ENCODE measurements around the gene NUP210. TPM values are rescaled to one million over a fixed set of nuclear protein-coding genes. Genes with fewer than 3 reads are reported as not detected.

The NUP210 gene
- total RNA-seq, 4 donors from 2014 or later, result 11.6 to 81.7 (median 29.8) TPM

DNA sequence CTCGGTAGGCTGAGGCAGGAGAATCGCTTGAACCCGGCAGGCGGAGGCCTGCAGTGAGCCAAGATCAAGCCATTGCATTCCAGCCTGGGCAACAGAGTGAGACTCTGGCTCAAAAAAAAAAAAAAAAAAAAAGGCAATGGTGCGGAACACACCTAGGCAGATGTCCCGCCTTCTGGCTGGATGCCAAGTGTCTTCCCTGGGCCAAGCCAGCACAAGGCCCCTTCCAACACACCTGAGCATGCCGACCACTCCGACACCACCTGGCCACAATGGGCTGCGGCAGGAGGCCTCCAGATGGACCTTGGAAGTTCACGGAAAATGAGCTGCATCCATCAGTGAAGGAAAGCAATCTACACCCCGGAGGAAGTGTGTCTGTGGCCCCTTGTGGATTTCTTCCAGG lies 19.0 kb downstream of the NUP210 start:
- Histone ChIP-seq H3K4me3 (no peak overlapping the region), H3K27me3 (no peaks in the 10 kb centered on the region), H3K27ac (no peak overlapping the region), H3K4me1 (no peaks in the 10 kb centered on the region), H3K9me3 (peaks cover 0 to 6% (median 2%) of the 10 kb centered on the region in 4 donors), H3K36me3 (no peaks in the 10 kb centered on the region)
- no peak for TF ChIP-seq POLR2A (IDR thresholded peaks at IDR 0.05)
- TF ChIP-seq, protein P1, sequence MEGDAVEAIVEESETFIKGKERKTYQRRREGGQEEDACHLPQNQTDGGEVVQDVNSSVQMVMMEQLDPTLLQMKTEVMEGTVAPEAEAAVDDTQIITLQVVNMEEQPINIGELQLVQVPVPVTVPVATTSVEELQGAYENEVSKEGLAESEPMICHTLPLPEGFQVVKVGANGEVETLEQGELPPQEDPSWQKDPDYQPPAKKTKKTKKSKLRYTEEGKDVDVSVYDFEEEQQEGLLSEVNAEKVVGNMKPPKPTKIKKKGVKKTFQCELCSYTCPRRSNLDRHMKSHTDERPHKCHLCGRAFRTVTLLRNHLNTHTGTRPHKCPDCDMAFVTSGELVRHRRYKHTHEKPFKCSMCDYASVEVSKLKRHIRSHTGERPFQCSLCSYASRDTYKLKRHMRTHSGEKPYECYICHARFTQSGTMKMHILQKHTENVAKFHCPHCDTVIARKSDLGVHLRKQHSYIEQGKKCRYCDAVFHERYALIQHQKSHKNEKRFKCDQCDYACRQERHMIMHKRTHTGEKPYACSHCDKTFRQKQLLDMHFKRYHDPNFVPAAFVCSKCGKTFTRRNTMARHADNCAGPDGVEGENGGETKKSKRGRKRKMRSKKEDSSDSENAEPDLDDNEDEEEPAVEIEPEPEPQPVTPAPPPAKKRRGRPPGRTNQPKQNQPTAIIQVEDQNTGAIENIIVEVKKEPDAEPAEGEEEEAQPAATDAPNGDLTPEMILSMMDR (IDR thresholded peaks at IDR 0.05), result no peak
- DNase-seq, result peak in 2 of 3 donors; percentile 48 to 50

DNA sequence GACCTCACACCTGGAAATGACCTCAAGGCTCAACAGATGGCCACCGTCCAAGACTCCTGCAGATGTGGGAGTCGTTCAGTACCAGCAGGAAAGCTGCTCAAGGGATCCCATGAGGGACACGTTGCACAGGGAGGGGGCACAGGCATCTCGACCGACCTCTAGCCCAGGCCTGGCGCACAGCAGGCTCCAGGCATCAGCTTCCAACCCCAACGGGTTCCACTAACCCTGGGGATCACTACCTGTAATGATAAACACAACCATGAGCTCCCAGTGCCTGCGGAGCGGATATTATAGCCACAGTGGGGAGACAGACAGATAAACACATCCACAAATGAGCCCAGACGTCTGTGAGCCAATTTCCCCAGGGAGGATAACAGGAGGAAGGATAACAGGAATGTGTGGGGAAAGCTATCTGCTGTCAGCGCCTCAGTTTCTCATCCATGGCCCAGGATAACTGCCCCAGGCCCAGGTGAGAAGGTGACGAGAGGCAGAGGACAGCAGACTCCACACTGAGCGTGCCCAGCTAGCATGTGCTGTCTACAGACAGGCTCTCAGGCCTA lies 19.9 kb downstream of the NUP210 start:
- Histone ChIP-seq H3K27me3 (no peaks in the 10 kb centered on the region), H3K4me1 (no peaks in the 10 kb centered on the region), H3K4me3 (no peak overlapping the region), H3K27ac (no peak overlapping the region), H3K9me3 (peaks cover 0 to 6% (median 2%) of the 10 kb centered on the region in 4 donors), H3K36me3 (peaks cover 0 to 3% (median 0%) of the 10 kb centered on the region in 3 donors)
- DNase-seq, result no peak
- no peak for TF ChIP-seq POLR2A (IDR thresholded peaks at IDR 0.05)
- TF ChIP-seq, protein P1 (IDR thresholded peaks at IDR 0.05), result no peak

DNA sequence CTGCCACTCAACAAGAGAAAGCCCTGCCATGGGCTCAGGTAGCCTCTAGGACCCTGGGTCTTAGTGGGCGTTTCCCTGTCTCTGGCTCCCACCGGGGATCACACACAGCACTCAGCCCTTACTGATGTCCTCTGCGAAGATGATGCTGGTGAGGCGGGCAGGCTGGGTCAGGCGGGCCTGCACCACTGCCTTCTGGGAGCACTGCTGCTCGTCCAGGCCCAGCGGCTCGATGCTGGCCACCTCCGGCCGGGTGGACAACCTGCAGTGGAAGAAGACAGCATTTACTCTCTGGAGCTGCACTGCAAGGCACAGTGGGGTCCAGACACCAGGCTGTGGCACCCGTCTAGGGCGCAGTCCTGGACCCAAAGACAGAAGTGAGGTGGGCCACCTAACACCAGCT lies 20.5 kb downstream of the NUP210 start:
- Histone ChIP-seq H3K4me3 (no peak overlapping the region), H3K4me1 (no peaks in the 10 kb centered on the region), H3K27me3 (no peaks in the 10 kb centered on the region), H3K9me3 (peaks cover 0 to 6% (median 2%) of the 10 kb centered on the region in 4 donors), H3K27ac (no peak overlapping the region), H3K36me3 (peaks cover 0 to 7% (median 0%) of the 10 kb centered on the region in 3 donors)
- no peak for TF ChIP-seq POLR2A (IDR thresholded peaks at IDR 0.05)
- TF ChIP-seq, protein P1 (IDR thresholded peaks at IDR 0.05), result no peak
- DNase-seq, result no peak

DNA sequence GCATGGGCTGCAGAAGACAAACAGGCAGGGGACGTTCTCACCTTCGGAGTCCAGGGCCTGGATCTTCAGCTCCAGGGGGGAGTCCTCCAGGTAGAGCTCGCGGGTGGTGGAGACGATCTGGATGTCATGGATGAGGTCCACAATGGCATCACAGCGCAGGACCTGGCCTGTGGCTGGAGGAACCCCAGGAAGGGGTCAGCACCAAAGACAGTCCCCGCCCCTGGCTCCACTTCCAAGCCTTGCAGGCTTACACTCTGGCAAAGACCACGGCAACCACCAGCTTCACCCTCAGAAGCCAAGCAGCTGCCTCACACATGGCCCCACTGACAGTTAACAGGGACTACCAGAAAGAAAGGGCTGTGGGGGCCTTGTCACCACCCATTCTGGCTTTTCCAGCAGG lies 22.8 kb downstream of the NUP210 start:
- H3K9me3 ChIP-seq, result no peaks in the 10 kb centered on the region
- peaks cover 0 to 7% (median 0%) of the 10 kb centered on the region in 3 donors for H3K36me3 ChIP-seq
- no peak overlapping the region for H3K27ac ChIP-seq
- no peak for DNase-seq
- no peaks in the 10 kb centered on the region for H3K27me3 ChIP-seq
- H3K4me1 ChIP-seq, result no peaks in the 10 kb centered on the region
- no peak overlapping the region for H3K4me3 ChIP-seq
- no peak for TF ChIP-seq POLR2A (IDR thresholded peaks at IDR 0.05)
- TF ChIP-seq, protein P1 (IDR thresholded peaks at IDR 0.05), result no peak

DNA sequence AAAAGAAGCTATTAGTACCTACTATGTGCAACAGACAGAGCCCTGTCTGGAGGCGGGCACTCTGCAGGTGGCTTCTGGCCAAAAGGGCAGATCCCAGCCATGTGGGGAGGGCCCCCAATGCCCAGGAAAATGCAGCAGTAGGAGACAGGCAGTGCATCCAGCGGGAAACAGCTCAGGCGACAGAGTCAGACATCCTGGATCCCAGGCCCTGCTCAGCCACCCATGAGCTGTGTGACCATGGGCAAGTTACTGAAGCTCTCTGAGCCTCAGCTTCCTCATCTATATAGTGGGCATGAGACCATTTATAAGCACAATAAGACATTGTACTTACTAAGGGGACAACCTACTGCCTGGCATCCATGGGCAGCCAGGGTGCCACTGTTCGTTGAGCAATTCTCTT lies 25.8 kb downstream of the NUP210 start:
- no peak for TF ChIP-seq POLR2A (IDR thresholded peaks at IDR 0.05)
- TF ChIP-seq, protein P1 (IDR thresholded peaks at IDR 0.05), result no peak
- Histone ChIP-seq H3K4me1 (no peaks in the 10 kb centered on the region), H3K9me3 (no peaks in the 10 kb centered on the region), H3K36me3 (peaks cover 0 to 13% (median 0%) of the 10 kb centered on the region in 3 donors), H3K4me3 (no peak overlapping the region), H3K27me3 (no peaks in the 10 kb centered on the region), H3K27ac (no peak overlapping the region)
- no peak for DNase-seq
